HFFc6 (cell line): ENCODE data around the gene GRIN2A. TPM values are rescaled to one million over a fixed set of nuclear protein-coding genes. Genes with fewer than 3 reads are reported as not detected.

ENCODE experiments used
- DNase-seq: peaks from one replicate; pipeline ENCODE4 v3.0.0-alpha.2; 2018
- H3K27ac Mint-ChIP-seq: 2 replicates; pipeline ENCODE4 v1.8.0; 2020; ENCODE audit warnings: mild to moderate bottlenecking, mixed read lengths
- H3K27me3 Mint-ChIP-seq: 2 replicates; pipeline ENCODE4 v1.8.0; 2021; ENCODE audit warnings: mild to moderate bottlenecking, moderate library complexity, mixed read lengths; ENCODE audit not compliant: insufficient read depth
- H3K36me3 Mint-ChIP-seq: 2 replicates; pipeline ENCODE4 v1.8.0; 2021; ENCODE audit warnings: low read depth, mixed read lengths
- H3K4me1 Mint-ChIP-seq: 2 replicates; pipeline ENCODE4 v1.8.0; 2020; ENCODE audit warnings: low read depth, mixed read lengths
- H3K4me3 Mint-ChIP-seq: 2 replicates; pipeline ENCODE4 v1.8.0; 2020; ENCODE audit warnings: mild to moderate bottlenecking, moderate library complexity, mixed read lengths
- H3K9me3 Mint-ChIP-seq: 2 replicates; pipeline ENCODE4 v1.8.0; 2020; ENCODE audit warnings: mild to moderate bottlenecking, mixed read lengths
- long read RNA-seq: library from polyadenylated mRNA; unstranded; transcript quantifications from one replicate; pipeline ENCODE4 v2.0.0, GENCODE V29; 2019
- total RNA-seq, 6 experiments: library from RNA; stranded (reverse); fragmentation: NEBNext Ultra II Directional; extraction: Animal tissue kit (Norgen Biotek cat#: 25700); gene quantifications; 2 replicates in 1 of 6; 3 replicates in 5 of 6; pipeline ENCODE4 v1.2.3, GENCODE V29; 2021
- TF ChIP-seq, protein P1 (sequence below): fragments of 200-600 bp; sonication (generic); IDR thresholded peaks from 2 replicates; pipeline ENCODE4 v1.5.0; 2021; ENCODE audit warnings: antibody characterized with exemption, mild to moderate bottlenecking

The GRIN2A gene
- under 1 TPM in 5 of 6 experiments, not detected in 1; 0.02 to 0.18 (median 0.08) TPM for total RNA-seq
- long read RNA-seq, result 0 reads

GRCh38 chr16:10182222-10183053, at the start of gene GRIN2A:
TSS of gene GRIN2A (minus strand) at chr16:10182428. CDS start at chr16:10180411, 2,017 bp downstream.
- Mint-ChIP-seq H3K27me3 (peaks cover 31% of the 10 kb centered on the region), H3K9me3 (no peaks in the 10 kb centered on the region; the same call in 1 of the 2 replicates), H3K4me1 (peaks cover 10% of the 10 kb centered on the region), H3K36me3 (peaks cover 4% of the 10 kb centered on the region), H3K27ac (no peak within 1 kb of the TSS), H3K4me3 (no peak within 1 kb of the TSS)
- TF ChIP-seq, protein P1, sequence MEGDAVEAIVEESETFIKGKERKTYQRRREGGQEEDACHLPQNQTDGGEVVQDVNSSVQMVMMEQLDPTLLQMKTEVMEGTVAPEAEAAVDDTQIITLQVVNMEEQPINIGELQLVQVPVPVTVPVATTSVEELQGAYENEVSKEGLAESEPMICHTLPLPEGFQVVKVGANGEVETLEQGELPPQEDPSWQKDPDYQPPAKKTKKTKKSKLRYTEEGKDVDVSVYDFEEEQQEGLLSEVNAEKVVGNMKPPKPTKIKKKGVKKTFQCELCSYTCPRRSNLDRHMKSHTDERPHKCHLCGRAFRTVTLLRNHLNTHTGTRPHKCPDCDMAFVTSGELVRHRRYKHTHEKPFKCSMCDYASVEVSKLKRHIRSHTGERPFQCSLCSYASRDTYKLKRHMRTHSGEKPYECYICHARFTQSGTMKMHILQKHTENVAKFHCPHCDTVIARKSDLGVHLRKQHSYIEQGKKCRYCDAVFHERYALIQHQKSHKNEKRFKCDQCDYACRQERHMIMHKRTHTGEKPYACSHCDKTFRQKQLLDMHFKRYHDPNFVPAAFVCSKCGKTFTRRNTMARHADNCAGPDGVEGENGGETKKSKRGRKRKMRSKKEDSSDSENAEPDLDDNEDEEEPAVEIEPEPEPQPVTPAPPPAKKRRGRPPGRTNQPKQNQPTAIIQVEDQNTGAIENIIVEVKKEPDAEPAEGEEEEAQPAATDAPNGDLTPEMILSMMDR, result no peak
- DNase-seq, result no peak

- no peaks in the 10 kb centered on the region; the same call in 1 of the 2 replicates for H3K27me3 Mint-ChIP-seq
- no peak for DNase-seq
- TF ChIP-seq, protein P1, result no peak
- no peak overlapping the region for H3K27ac Mint-ChIP-seq
- peaks cover 16% of the 10 kb centered on the region for H3K9me3 Mint-ChIP-seq
- no peaks in the 10 kb centered on the region for H3K36me3 Mint-ChIP-seq
- H3K4me1 Mint-ChIP-seq, result no peaks in the 10 kb centered on the region
- no peak overlapping the region for H3K4me3 Mint-ChIP-seq
Measured at GRCh38 chr16:10231563-10231962, 49.3 kb upstream of the GRIN2A start.

DNA sequence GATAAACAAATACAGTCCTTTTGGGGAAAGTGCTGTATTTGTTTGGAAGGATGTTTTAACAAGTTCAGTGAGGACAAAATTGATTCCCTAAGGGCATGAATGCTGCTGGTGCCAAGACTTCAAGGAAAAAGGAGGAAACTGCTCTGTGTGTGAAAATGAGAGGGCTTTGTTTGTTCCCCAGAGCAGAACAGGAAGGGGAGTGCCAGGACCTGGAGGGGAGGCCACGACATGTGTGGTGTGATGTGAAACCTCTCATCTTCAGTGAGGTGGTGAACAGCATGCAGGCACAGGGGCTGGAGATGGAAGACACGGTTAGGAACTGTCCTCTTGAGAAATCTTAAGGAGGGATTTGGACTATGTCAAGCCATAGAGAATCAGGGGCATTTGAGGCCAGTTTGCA, 46.6 kb upstream of the GRIN2A start:
- H3K4me1 Mint-ChIP-seq, result no peaks in the 10 kb centered on the region
- DNase-seq, result no peak
- H3K9me3 Mint-ChIP-seq, result peaks cover 22% of the 10 kb centered on the region
- TF ChIP-seq, protein P1, result no peak
- no peak overlapping the region for H3K4me3 Mint-ChIP-seq
- no peak overlapping the region for H3K27ac Mint-ChIP-seq
- peaks cover 2% of the 10 kb centered on the region; the same call in 1 of the 2 replicates for H3K27me3 Mint-ChIP-seq
- H3K36me3 Mint-ChIP-seq, result no peaks in the 10 kb centered on the region

DNA sequence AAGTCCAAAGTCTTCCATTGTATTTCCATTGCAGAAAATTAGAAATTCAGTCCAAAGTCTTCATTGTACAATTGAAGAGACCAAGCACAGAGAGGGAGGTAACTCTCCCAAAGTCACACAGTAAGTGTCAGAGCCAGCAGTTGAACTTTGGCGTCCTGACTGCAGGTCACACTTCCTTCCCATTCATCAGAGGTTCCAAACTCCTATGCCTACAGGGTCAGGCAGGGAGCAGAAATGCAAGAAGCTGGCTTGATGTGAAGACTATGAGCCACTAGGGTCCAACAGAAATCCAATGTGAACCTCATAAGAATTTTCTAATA, 44.7 kb upstream of the GRIN2A start:
- H3K36me3 Mint-ChIP-seq, result no peaks in the 10 kb centered on the region
- no peak overlapping the region for H3K27ac Mint-ChIP-seq
- peaks cover 2% of the 10 kb centered on the region; the same call in 1 of the 2 replicates for H3K27me3 Mint-ChIP-seq
- no peak for DNase-seq
- H3K4me1 Mint-ChIP-seq, result no peaks in the 10 kb centered on the region
- no peak overlapping the region for H3K4me3 Mint-ChIP-seq
- peaks cover 13% of the 10 kb centered on the region for H3K9me3 Mint-ChIP-seq
- TF ChIP-seq, protein P1, result no peak

- Mint-ChIP-seq H3K9me3 (peaks cover 7% of the 10 kb centered on the region), H3K27ac (no peak overlapping the region), H3K4me3 (no peak overlapping the region), H3K4me1 (no peaks in the 10 kb centered on the region), H3K27me3 (peaks cover 2% of the 10 kb centered on the region; the same call in 1 of the 2 replicates), H3K36me3 (no peaks in the 10 kb centered on the region)
- TF ChIP-seq, protein P1, result no peak
- DNase-seq, result no peak
Measured at GRCh38 chr16:10226141-10226986, 44.1 kb upstream of the GRIN2A start.
